HG03280 (cell line): ENCODE measurements around the gene TMC4.
"Not testable (repeated sequence)": the region's sequence is repeated elsewhere in the genome, so short reads cannot be mapped to it uniquely, and the experiment has no call there.

ENCODE experiments used
- ATAC-seq: cut with Tn5 transposase; IDR thresholded peaks from one replicate; pipeline ENCODE4 v1.9.1; 2021; ENCODE audit warnings: mild to moderate bottlenecking, moderate library complexity; ENCODE audit not compliant: unreplicated experiment

The TMC4 gene, protein sequence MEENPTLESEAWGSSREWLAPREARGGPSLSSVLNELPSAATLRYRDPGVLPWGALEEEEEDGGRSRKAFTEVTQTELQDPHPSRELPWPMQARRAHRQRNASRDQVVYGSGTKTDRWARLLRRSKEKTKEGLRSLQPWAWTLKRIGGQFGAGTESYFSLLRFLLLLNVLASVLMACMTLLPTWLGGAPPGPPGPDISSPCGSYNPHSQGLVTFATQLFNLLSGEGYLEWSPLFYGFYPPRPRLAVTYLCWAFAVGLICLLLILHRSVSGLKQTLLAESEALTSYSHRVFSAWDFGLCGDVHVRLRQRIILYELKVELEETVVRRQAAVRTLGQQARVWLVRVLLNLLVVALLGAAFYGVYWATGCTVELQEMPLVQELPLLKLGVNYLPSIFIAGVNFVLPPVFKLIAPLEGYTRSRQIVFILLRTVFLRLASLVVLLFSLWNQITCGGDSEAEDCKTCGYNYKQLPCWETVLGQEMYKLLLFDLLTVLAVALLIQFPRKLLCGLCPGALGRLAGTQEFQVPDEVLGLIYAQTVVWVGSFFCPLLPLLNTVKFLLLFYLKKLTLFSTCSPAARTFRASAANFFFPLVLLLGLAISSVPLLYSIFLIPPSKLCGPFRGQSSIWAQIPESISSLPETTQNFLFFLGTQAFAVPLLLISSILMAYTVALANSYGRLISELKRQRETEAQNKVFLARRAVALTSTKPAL

DNA sequence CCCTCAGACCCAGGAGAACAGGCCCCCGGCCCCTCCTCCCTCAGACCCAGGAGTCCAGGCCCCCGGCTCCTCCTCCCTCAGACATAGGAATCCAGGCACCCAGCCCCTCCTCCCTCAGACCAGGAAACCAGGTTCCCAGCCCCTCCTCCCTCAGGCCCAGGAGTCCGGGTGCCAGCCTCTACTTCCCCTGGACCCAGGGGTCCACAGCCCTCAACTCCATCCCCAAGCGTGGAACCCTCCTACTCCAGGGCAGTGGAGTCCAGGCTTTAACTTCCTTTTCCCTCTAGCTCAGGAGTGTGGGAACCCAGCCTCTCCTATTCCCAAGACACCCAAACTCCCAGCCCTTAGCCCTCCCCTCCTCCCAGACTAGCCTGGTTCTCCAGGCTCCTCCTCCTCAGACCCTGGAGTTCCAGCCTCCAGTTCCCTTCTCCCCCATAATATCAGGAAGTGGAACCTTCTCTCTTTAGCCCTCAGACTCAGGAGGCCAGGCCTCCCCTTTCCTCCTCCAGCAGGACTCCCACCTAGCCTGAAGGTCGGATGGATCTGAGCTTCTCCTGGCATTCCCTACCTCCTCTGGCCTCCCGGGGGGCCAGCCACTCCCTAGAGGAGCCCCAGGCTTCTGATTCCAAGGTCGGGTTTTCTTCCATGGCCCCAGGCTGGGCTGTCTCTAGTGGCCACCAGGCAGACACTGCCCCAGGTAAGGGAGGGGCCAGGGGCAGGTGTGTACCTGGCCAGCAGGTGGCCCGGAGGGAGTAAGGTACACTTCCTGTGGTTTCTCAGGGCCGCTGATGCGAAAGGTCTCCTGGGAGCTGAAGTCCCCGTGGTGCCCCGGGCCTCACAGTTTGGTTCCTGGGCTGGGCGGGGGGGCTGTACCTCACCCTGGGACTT lies at the start of gene TMC4:
Gene TMC4 (minus strand): TSS at position 690 of the 888 bp plus-strand sequence. CDS start 43 bp downstream, at position 647.
- ATAC-seq, result no peak

DNA sequence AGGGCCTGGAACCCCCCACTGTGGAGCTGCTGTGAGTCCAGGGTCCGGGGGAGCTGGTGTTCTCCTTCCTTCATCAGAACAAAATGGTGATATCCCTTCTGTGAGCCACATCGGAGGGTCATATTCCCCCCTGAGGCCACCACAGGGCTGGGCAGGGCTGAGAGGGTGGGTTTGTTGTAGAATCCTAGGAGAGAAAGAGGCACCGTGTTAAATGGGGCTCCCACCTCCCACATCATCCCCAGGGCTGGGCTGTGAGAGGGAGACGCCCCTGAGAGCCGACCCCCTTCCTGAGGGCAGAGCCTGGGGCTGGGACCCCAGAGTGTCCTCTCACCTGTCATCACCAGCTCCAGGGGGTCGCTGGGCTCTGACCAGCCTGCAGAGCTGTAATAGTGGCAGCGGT lies 49.0 kb upstream of the TMC4 start:
- not testable (repeated sequence) for ATAC-seq

DNA sequence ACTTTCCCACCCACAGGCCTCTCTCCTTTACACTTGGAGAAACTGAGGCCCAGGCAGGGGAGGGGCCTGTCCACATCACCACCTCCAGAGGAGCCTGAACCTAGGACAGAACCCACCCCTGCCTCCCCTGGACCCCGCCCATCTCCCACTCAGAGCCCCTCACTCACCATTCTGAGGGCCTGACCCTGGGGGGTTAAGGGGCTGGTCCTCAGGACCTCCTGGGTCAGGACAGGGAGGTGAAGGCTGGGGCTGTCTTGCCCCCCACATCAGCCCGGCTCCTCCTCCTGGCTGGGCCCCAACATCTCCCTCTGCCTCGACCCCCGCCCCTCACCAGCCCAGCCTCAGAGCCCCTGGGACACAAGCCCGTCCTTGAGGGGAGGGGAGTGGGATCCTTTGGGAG lies 46.7 kb upstream of the TMC4 start:
- not testable (repeated sequence) for ATAC-seq

DNA sequence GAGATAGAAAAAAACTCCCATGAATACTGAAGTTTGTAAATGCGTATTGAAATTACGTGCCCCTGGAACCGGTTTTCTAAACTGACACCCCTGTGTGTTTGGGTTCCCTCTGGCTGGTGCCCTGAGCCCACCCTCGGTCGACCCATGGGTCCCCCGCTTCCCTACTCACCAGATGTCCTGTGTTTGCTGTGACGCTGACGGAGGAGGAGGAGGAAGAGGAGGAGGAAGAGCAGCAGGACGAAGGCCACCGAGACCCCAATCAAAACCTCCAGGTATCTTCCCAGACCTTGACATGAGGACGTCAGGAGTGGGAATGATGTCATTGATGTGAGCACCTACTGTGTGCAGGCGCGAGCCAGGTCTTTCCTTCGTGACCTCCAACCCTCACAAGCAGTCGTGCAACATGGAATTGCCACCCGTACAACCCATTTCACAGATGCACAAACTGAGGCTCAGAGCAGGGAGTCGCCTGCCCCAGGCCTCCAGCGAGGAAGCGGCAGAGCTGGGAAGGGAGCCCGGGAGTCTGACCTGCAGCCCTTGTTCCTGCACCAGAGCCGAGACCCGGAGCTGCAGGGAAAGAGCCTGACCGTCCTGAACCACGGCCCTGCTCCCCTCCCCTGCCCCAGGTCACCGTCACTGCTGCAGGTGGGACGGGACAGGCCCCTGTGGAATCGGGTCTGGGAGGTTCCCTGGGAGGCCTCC lies 46.2 kb upstream of the TMC4 start:
- ATAC-seq, result no peak

DNA sequence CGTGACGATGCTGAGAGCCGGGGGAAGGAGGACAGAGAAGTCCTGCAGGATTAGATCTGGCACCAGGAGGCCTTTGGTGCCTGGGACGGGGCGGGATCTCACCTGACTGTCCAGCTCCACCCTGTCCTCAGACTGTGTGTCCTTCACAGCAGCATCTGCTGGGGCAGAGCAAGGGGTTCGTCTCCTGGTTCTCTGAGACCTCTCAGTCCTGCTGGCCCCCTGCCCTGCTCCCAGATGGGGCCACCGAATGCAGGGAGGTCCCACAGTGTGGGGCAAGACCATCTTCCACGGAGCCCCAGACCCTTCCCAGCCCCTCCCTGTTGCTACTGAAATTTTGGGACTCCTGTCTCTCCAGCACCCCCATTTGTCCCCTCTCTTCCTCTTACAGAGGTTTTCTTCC lies 45.3 kb upstream of the TMC4 start:
- no peak for ATAC-seq

DNA sequence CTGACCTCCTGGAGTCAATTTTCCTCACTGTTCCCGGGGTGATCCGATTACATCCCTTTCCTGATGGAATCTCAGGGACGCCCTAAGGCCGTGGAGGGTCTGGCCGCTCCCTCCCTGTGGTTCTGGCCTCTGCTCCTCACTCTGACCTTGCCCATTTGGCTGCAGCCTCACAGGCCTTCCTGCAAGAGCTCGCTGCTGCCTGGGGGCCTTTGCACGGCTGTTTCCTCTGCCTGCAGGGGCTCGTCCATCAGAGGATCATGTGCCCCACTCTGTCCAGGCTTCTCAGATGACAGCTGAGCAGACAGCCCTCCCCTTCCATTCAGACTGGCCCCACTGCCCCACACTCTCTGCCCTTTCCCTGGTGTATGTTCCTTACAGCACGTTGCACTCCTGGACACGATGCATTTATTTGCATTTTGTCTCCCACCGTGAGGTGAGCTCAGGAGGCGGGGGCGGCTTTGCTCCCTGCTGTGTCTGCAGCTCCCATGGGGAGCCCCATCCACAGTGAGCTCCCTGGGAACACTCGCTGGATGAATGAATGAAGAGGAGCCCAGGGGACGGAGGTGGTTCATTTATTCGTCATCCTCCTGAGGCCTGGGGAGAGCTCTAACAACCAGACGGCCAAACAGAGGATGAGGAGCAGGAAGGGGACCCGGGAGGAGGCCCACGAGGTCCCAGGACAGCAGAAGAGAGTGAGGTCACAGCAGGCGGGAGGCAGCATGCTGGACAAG lies 44.7 kb upstream of the TMC4 start:
- ATAC-seq, result not testable (repeated sequence)

DNA sequence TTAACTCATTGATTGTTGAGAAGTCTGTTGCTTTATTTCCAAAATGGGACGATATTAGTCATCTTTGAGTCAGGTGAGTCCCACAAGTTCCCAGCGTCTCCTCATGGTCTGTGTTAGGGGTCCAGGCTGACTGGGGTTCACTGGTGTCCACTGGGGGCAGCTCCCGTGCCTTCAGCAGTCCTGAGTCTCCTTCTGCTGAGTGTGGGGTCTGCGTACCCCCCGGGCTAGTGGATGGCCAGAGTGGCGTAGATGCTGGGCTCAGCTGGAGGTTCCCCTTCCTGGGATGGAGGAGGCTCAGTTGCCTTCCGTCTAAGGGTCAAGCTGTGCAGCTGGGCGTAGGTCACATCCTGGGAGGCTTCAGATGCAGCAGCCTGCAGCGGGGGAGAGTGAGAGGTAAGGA lies 43.9 kb upstream of the TMC4 start:
- no peak for ATAC-seq

DNA sequence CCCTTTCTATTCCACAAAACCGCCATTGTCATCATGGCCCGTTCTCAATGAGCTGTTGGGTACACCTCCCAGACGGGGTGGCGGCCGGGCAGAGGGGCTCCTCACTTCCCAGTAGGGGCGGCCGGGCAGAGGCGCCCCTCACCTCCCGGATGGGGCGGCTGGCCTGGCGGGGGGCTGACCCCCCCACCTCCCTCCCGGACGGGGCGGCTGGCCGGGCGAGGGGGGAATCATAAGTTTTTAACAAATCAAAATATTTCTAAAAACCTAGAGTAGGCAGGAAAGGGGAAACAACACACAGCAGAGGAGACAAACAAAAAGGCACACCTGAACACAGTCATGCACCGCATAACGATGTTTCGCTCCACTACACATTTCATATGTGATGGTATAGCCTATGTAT lies 41.8 kb upstream of the TMC4 start:
- ATAC-seq, result not testable (repeated sequence)

DNA sequence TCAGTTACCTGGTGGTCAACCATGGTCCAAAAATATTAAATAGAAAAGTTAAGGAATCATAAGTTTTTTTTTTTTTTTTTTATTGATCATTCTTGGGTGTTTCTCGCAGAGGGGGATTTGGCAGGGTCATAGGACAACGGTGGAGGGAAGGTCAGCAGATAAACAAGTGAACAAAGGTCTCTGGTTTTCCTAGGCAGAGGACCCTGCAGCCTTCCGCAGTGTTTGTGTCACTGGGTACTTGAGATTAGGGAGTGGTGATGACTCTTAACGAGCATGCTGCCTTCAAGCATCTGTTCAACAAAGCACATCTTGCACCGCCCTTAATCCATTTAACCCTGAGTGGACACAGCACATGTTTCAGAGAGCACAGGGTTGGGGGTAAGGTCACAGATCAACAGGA lies 41.3 kb upstream of the TMC4 start:
- ATAC-seq, result not testable (repeated sequence)

DNA sequence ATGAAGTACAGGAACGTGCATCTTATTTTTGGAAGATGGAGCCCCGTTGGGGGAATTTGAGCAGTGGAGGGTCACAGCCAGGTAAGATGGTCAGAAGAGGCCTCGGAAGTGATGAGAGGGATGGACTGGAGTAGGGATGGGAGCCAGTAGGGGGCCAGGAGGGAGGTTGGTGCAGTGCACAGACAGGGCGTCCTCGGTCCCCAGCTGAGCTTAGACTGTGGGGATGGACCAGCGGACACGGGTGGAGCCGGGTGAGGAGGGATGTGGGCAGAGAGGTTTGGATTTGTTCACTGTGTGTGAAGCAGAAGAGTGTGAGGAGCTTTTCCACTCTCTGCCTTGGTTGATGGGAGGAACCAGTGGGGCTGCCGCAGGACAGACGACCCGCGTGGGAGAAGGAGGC lies 38.3 kb upstream of the TMC4 start:
- no peak for ATAC-seq

DNA sequence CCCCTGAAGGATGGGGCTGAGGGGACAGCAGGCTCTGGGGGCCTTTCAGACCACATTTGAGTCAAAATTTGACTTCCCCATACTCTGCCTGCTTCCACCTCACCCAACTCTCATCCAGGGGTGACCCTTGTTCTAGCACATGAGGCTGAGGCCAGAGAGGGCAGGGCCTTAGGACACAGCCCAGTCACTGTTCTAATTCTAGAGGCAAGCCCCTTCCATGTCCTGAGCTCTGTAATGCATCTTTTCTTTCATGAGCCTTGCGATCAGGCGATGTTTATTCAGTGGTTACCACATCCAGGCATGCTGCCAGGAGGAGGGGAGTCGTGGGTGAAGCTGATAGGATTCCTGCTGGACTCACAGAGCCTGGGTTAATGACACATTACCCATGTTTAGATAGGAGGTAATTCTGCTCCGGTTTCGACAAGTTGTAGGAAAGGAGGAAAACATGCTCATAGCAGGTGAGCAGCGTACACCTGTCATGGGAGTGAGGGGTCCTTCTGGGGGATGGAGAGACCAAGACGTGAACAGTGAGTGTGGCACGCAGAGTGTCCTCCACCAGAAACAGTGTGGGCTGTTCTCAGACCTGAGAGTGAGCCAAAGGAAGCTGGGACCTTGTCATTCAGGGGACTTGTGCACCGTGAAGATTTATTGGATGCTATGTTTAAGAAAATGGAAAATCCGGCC lies 37.0 kb upstream of the TMC4 start:
- no peak for ATAC-seq

DNA sequence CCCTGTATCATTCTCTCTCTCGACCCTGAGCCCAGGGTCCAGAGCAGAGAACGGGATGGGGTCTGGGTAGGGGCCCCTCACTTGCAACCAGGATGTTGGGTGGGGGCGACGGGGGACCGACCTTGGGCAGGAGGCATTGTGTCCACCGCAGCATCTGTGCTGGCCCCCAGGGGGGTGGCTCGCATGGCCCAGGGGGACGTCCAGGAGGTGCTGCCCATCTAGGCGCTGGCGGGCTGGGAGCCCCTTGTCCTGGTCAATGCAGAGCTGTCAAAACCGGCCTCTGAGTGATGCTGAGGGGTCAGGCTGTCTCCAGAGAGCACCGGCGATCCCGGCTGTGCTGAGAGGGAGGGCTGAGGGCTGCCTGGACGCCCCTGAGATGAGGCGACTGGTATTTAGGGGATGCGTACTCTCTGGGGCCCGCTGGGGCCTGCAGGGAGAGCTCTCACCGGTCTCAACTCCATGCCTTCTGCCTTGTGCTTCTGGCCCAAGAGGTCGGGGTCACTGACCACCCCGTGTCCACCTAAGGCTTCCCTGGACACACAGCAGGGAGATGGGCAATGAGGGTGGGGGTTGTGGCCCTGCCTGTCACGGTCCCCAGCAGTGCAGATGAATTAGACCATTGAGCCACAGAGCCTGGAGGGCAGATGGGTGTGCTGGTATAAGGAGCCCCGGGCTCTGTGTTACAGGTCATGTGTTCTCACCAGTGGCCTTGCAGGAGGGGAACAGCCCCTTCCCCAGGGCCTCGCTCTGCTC lies 36.3 kb upstream of the TMC4 start:
- ATAC-seq, result no peak

DNA sequence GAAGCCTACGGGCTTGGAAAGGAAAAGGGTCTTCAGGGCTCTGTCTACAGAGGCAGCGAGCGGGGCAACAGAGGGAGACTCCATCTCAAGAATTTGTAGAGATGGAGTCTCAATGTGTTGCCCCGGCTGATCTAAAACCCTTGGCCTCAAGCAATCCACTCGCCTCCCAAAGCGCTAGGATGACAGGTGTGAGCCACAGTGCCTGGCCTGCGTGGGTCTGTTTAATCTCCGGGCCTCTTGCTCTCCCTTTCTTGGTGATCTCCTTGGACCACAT lies 35.8 kb upstream of the TMC4 start:
- ATAC-seq, result no peak

DNA sequence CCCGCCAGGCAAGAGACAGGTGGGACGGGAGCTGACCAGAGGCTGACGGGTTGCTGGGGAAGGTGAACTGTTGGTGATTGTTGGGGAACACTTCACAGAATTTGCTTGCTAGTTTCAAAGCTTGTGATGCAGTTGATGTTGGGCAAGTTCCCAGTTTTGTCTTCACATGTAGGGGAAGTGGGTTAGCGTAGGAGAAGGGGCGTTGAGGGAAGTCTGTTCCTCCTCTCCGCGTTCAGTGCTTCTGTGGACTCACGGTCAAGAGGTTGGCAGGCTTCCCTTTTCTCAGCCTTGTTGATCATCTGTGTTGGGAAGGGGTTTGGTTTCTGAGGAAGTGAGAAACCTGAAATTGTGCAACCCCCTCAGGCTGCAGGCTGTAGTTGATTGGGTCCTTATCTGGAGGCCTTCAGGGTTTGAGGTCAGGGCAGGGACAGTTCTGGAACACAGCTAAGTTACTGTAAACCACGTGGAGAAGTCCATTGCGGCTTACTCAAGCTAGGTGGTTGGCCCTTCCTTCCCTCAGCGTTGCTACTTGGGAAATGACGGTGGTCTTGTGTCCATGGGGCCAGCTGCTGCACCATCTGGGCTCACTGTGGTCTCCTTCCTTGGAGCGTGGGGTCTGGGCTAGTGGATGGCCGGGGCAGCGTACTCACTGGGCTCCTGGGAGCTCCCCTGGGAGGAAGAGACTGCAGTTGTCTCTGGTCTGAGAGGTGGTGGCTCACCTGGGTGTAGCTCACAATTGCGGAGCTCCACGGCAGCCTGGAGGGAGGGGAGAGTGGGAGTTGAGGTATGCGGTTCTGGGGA lies 35.2 kb upstream of the TMC4 start:
- no peak for ATAC-seq

DNA sequence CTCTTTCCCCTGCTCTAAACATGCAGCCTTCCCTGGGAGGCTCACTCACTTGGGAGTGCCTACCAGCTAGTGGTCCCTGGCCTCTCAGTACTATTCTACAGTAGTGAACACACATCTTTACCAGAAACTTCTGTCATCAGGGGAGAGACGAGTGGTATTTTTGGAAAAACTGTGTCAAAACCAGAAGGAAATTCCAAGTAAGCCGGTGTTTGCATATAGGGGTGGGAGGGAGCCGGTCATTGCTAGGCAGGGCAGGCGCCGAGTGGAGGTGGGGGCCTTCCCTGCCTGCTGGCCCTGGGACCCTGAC lies 34.7 kb upstream of the TMC4 start:
- no peak for ATAC-seq

DNA sequence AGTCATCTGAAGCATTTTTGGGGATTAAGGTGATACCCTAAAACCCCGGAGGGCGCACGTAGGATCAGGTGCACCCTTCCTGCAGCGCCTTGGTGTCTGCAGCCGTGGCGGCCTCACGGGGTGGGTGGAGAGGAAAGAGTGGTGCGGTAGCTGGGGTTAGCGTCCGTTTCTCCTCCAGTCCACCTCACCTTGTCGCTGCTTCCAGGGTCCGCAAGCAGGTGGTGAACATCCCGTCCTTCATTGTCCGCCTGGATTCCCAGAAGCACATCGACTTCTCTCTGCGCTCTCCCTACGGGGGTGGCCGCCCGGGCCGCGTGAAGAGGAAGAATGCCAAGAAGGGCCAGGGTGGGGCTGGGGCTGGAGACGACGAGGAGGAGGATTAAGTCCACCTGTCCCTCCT lies 34.2 kb upstream of the TMC4 start:
- ATAC-seq, result not testable (repeated sequence)

DNA sequence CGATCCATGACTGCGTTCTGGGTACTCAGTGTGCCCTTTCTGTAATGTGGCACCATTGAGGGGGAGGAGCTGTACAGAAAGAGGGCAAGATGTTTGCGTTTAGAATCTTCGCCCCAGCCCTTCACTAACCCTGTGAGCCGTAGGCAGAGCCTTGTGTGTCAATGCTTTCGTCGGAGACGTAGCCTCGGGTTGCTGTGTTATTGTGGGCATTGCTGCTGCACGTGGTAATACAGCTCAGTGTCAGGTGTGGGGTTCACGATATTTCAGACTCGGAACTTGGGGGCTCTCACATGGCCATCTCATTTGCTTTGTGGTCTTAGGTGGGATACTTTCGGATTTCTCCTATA lies 33.8 kb upstream of the TMC4 start:
- ATAC-seq, result no peak

DNA sequence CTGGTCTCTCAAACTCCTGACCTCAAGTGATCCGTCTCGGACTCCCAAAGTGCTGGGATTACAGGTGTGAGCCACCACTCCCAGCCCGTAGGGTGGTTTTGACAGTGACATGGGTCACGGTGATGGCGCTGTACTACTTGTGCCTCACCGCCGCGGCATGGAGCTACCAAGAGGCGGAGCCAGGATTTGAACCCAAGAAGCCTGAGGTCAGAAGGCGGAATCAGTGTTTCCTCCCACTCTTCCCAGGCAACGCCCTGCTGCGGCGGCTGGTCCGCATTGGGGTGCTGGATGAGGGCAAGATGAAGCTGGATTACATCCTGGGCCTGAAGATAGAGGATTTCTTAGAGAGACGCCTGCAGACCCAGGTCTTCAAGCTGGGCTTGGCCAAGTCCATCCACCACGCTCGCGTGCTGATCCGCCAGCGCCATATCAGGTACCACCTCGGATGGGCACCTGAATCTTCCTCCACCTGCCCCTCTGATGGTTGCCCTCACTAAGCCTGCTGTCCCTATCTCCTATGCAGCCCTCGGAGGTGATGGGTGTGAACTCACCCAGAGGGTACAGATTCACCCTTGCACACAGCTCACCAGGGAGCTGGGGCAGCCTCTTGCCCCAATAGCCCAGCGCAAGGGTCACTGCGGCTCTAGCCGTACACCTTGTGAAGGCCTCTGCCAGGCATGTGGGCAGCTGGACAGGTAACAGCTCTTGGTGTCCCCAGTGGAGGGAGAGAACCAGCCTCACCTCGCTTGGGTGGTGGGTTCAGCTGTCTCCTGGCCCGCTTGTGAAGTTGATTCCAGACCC lies 33.3 kb upstream of the TMC4 start:
- no peak for ATAC-seq
